Activated CD8-positive, alpha-beta memory T cell treated with anti-CD3 and anti-CD28 coated beads for 36 hours (primary cell): Measurements from ENCODE around the gene RAPGEF5. TPM values are rescaled to one million over a fixed set of nuclear protein-coding genes. Genes with fewer than 3 reads are reported as not detected.

Source experiments
- CTCF ChIA-PET: fragments of 350-600 bp; sonication (Branson Sonifier 250); formaldehyde crosslinking; loops from one replicate; lab custom pipeline; 2021; ENCODE audit warnings: antibody characterized with exemption; lab: Charles Lee
- POLR2A ChIA-PET: fragments of 350-600 bp; sonication (Branson Sonifier 250); formaldehyde crosslinking; loops from one replicate; lab custom pipeline; 2021; ENCODE audit warnings: antibody characterized with exemption; lab: Charles Lee
- total RNA-seq, 2 experiments: library from RNA; stranded (reverse); gene quantifications; one replicate each; pipeline ENCODE4 v1.2.3, GENCODE V29; 2021

RAPGEF5 gene
- total RNA-seq, 2 experiments from 2014 or later = 0.46 to 0.80 TPM

GRCh38 chr7:22207724-22208225, 149.2 kb downstream of the RAPGEF5 start:
- CTCF ChIA-PET = no interaction called here
- POLR2A ChIA-PET = no interaction called here

GRCh38 chr7:22205631-22206030, 151.3 kb downstream of the RAPGEF5 start:
- ChIA-PET POLR2A (no interaction called here), CTCF (no interaction called here)

GRCh38 chr7:22204312-22204711, 152.6 kb downstream of the RAPGEF5 start:
- ChIA-PET POLR2A (no interaction called here), CTCF (interaction anchor here (1.3 kb wide), 1 partner anchor 12 kb away, joined by 4 read pairs; no protein-coding TSS in a partner anchor)

- CTCF ChIA-PET = no interaction called here
- POLR2A ChIA-PET = no interaction called here
These were observed 154.8 kb downstream of the RAPGEF5 start for GRCh38 chr7:22202141-22202540.

GRCh38 chr7:22201186-22201880, 155.6 kb downstream of the RAPGEF5 start:
- CTCF ChIA-PET = no interaction called here
- POLR2A ChIA-PET = no interaction called here

GRCh38 chr7:22200777-22201176, 156.2 kb downstream of the RAPGEF5 start:
- ChIA-PET POLR2A (no interaction called here), CTCF (no interaction called here)

GRCh38 chr7:22200238-22200637, 156.7 kb downstream of the RAPGEF5 start:
- CTCF ChIA-PET = no interaction called here

GRCh38 chr7:22197376-22197775, 159.6 kb downstream of the RAPGEF5 start:
- CTCF ChIA-PET = no interaction called here

More at GRCh38 chr7:22200238-22200637, 156.7 kb downstream of the RAPGEF5 start:
- POLR2A ChIA-PET = no interaction called here

GRCh38 chr7:22196429-22196828, 160.5 kb downstream of the RAPGEF5 start:
- ChIA-PET POLR2A (no interaction called here), CTCF (no interaction called here)

More at GRCh38 chr7:22197376-22197775, 159.6 kb downstream of the RAPGEF5 start:
- POLR2A ChIA-PET = no interaction called here

GRCh38 chr7:22195397-22196172, 161.4 kb downstream of the RAPGEF5 start:
- ChIA-PET CTCF (no interaction called here), POLR2A (no interaction called here)

- ChIA-PET POLR2A (no interaction called here), CTCF (no interaction called here)
These were observed 162.2 kb downstream of the RAPGEF5 start for GRCh38 chr7:22194658-22195273.

GRCh38 chr7:22193450-22193983, 163.4 kb downstream of the RAPGEF5 start:
- CTCF ChIA-PET = no interaction called here
- POLR2A ChIA-PET = no interaction called here

GRCh38 chr7:22192801-22193200, 164.2 kb downstream of the RAPGEF5 start:
- ChIA-PET POLR2A (no interaction called here), CTCF (no interaction called here)

GRCh38 chr7:22190736-22191135, 166.2 kb downstream of the RAPGEF5 start:
- POLR2A ChIA-PET = no interaction called here
- CTCF ChIA-PET = no interaction called here

GRCh38 chr7:22189741-22190140, 167.2 kb downstream of the RAPGEF5 start:
- ChIA-PET POLR2A (no interaction called here), CTCF (interaction anchor here (1.8 kb wide), 1 partner anchor 9 kb away, joined by 7 read pairs; no protein-coding TSS in a partner anchor)

- CTCF ChIA-PET = interaction anchor here (0.7 to 1.8 kb wide), 3 partner anchors 10 to 79 kb away, joined by 3 to 7 read pairs (median 4); no protein-coding TSS in a partner anchor
- POLR2A ChIA-PET = no interaction called here
These were observed 167.7 kb downstream of the RAPGEF5 start for GRCh38 chr7:22189230-22189629.

GRCh38 chr7:22187691-22188348, 169.1 kb downstream of the RAPGEF5 start:
- CTCF ChIA-PET = interaction anchor here (0.7 to 1.8 kb wide), 2 partner anchors 11 to 13 kb away, joined by 3 to 7 read pairs; no protein-coding TSS in a partner anchor
- POLR2A ChIA-PET = no interaction called here

- POLR2A ChIA-PET = no interaction called here
- CTCF ChIA-PET = no interaction called here
These were observed 171.4 kb downstream of the RAPGEF5 start for GRCh38 chr7:22185559-22185958.
